Hepatocyte (in vitro differentiated cells): ENCODE results near the gene KLF9. TPM values are rescaled to one million over a fixed set of nuclear protein-coding genes. Genes with fewer than 3 reads are reported as not detected.

Source experiments
- DNase-seq: peaks from one replicate; pipeline ENCODE4 v3.0.0-alpha.2; 2016; ENCODE audit warnings: low spot score
- H2AFZ ChIP-seq: fragments of 200-600 bp; sonication (generic); 2 replicates; pipeline ENCODE4 v1.6.0; 2016; ENCODE audit warnings: antibody characterized with exemption, mild to moderate bottlenecking
- H3K27ac ChIP-seq: fragments of 200-600 bp; sonication (generic); 2 replicates; pipeline ENCODE4 v1.5.1; 2016; ENCODE audit warnings: mild to moderate bottlenecking
- H3K27me3 ChIP-seq: fragments of 200-600 bp; sonication (generic); 2 replicates; pipeline ENCODE4 v1.6.1; 2016
- H3K36me3 ChIP-seq: fragments of 200-600 bp; sonication (generic); replicated peaks from 2 replicates; pipeline ENCODE4 v1.5.1; 2016; ENCODE audit warnings: low read depth; ENCODE audit not compliant: insufficient read depth
- H3K4me1 ChIP-seq: fragments of 200-600 bp; sonication (generic); 2 replicates; pipeline ENCODE4 v1.5.1; 2016; ENCODE audit warnings: mild to moderate bottlenecking, moderate library complexity; ENCODE audit not compliant: insufficient read depth
- H3K4me2 ChIP-seq: fragments of 200-600 bp; sonication (generic); 2 replicates; pipeline ENCODE4 v1.6.0; 2016
- H3K4me3 ChIP-seq: fragments of 200-600 bp; sonication (generic); 2 replicates; pipeline ENCODE4 v1.5.1; 2016; ENCODE audit warnings: mild to moderate bottlenecking
- H3K79me2 ChIP-seq: fragments of 200-600 bp; sonication (generic); 2 replicates; pipeline ENCODE4 v1.6.0; 2017; ENCODE audit warnings: mild to moderate bottlenecking
- H3K9me2 ChIP-seq: fragments of 200-600 bp; sonication (generic); replicated peaks from 2 replicates; pipeline ENCODE4 v1.6.0; 2017; ENCODE audit warnings: mild to moderate bottlenecking; ENCODE audit not compliant: insufficient read depth
- H3K9me3 ChIP-seq: fragments of 200-600 bp; sonication (generic); 2 replicates; pipeline ENCODE4 v1.5.1; 2016; ENCODE audit warnings: low read depth, mild to moderate bottlenecking
- H4K20me1 ChIP-seq: fragments of 200-600 bp; sonication (generic); 2 replicates; pipeline ENCODE4 v1.6.0; 2016; ENCODE audit warnings: mild to moderate bottlenecking; ENCODE audit not compliant: insufficient read depth, poor library complexity, severe bottlenecking
- CTCF ChIP-seq: fragments of 200-600 bp; sonication (generic); IDR thresholded peaks from 2 replicates; pipeline ENCODE4 v1.5.1; 2016; ENCODE audit warnings: antibody characterized with exemption, mild to moderate bottlenecking; ENCODE audit not compliant: poor library complexity
- EZH2 ChIP-seq: fragments of 200-600 bp; sonication (generic); IDR thresholded peaks from 2 replicates; pipeline ENCODE4 v1.6.1; 2016; ENCODE audit warnings: antibody characterized with exemption, mild to moderate bottlenecking, borderline replicate concordance
- EZH2phosphoT487 ChIP-seq: fragments of 200-600 bp; sonication (generic); IDR thresholded peaks from one replicate; pipeline ENCODE4 v1.6.1; 2018; ENCODE audit warnings: antibody characterized with exemption, mild to moderate bottlenecking, low read depth, moderate library complexity; ENCODE audit not compliant: unreplicated experiment, severe bottlenecking
- WGBS: methylation state at CpG from one replicate; pipeline ENCODE4 v1.1.6; 2016; ENCODE audit warnings: low lambda C conversion rate; ENCODE audit errors: missing lambda C conversion rate; 5-methylcytosine and 5-hydroxymethylcytosine counted together
- polyA plus RNA-seq: library from polyadenylated mRNA; unstranded; fragments of >200 nt; fragmentation: Nextera tagmentation; extraction: Ambion mirVana; gene quantifications from 2 replicates; pipeline ENCODE4 v1.2.1, GENCODE V29; 2016
- total RNA-seq: library from RNA; depleted of rRNA; stranded (reverse); fragments of >200 nt; gene quantifications from 2 replicates; pipeline ENCODE4 v1.2.3, GENCODE V29; 2014

KLF9 gene
- 29.4 and 31.9 TPM in 2 replicates for total RNA-seq
- 5.2 and 5.3 TPM in 2 replicates for polyA plus RNA-seq

GRCh38 chr9:70413799-70414775, at the start of gene KLF9:
TSS of gene KLF9 (minus strand) at chr9:70414657. CDS start at chr9:70413363, 1,294 bp downstream.
- H2AFZ ChIP-seq: peak within 1 kb of the TSS; percentile 32
- peaks cover 11% of the 10 kb centered on the region for H3K4me1 ChIP-seq
- H3K27ac ChIP-seq: peak within 1 kb of the TSS; percentile 96
- H4K20me1 ChIP-seq: peaks cover 17% of the 10 kb centered on the region
- no peaks in the 10 kb centered on the region for H3K9me3 ChIP-seq
- peaks cover 33% of the 10 kb centered on the region for H3K79me2 ChIP-seq
- peak within 1 kb of the TSS; percentile 76 for H3K4me2 ChIP-seq
- H3K4me3 ChIP-seq: peak within 1 kb of the TSS; percentile 66
- WGBS: 2% methylated on average over 48 of the region's 48 CpGs
- no peaks in the 10 kb centered on the region for H3K27me3 ChIP-seq
- TF ChIP-seq EZH2 (no peak), EZH2phosphoT487 (no peak), CTCF (no peak)
- peak; percentile 93 for DNase-seq
- no peaks in the 10 kb centered on the region for H3K9me2 ChIP-seq
- H3K36me3 ChIP-seq: no peaks in the 10 kb centered on the region

GRCh38 chr9:70463877-70464276, 49.4 kb upstream of the KLF9 start:
- DNase-seq: no peak
- Histone ChIP-seq H3K9me3 (no peaks in the 10 kb centered on the region), H3K4me1 (no peaks in the 10 kb centered on the region), H4K20me1 (no peaks in the 10 kb centered on the region), H3K27me3 (no peaks in the 10 kb centered on the region), H3K9me2 (no peaks in the 10 kb centered on the region), H3K4me2 (no peak overlapping the region), H3K4me3 (no peak overlapping the region), H2AFZ (no peak overlapping the region), H3K27ac (no peak overlapping the region), H3K79me2 (no peaks in the 10 kb centered on the region), H3K36me3 (no peaks in the 10 kb centered on the region)
- no peak for TF ChIP-seq CTCF
- 72% methylated on average over 2 of the region's 2 CpGs for WGBS

- no peak for TF ChIP-seq CTCF
- no peak for TF ChIP-seq EZH2phosphoT487
- TF ChIP-seq EZH2: no peak
- Histone ChIP-seq H3K79me2 (no peaks in the 10 kb centered on the region), H3K9me2 (no peaks in the 10 kb centered on the region), H3K27ac (no peak overlapping the region), H3K4me3 (no peak overlapping the region), H3K27me3 (no peaks in the 10 kb centered on the region), H3K36me3 (no peaks in the 10 kb centered on the region), H3K4me2 (no peak overlapping the region), H3K4me1 (no peaks in the 10 kb centered on the region), H2AFZ (no peak overlapping the region), H4K20me1 (no peaks in the 10 kb centered on the region), H3K9me3 (no peaks in the 10 kb centered on the region)
- no peak for DNase-seq
Measured at GRCh38 chr9:70462300-70462699, 47.8 kb upstream of the KLF9 start.
